ENCODE results near the gene SREBF2. TPM values are rescaled to one million over a fixed set of nuclear protein-coding genes. Genes with fewer than 3 reads are reported as not detected.

Gene SREBF2
- total and polyA plus RNA-seq, 2 of the 13 experiments (the other 11 are each of a cell fraction or from before 2014, with no cell fraction given): 53.8 to 72.6 TPM

GRCh38 chr22:41946629-41947423 lies 113.9 kb downstream of the SREBF2 start, which contains the start of gene CENPM (continued):
- TF ChIP-seq, protein P1, sequence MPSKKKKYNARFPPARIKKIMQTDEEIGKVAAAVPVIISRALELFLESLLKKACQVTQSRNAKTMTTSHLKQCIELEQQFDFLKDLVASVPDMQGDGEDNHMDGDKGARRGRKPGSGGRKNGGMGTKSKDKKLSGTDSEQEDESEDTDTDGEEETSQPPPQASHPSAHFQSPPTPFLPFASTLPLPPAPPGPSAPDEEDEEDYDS (CRISPR knock-in tag; IDR thresholded peaks at IDR 0.05): 0 out of 2 replicates have a peak, but pooled peaks have one; percentile 49
- TF ChIP-seq MNT (IDR thresholded peaks at IDR 0.05) (peak; percentile 76), ATF7 (IDR thresholded peaks at IDR 0.05) (no peak), ATF7 (CRISPR knock-in tag; IDR thresholded peaks at IDR 0.05) (peak; percentile 81), ZNF607 (CRISPR knock-in tag; IDR thresholded peaks at IDR 0.05; ENCODE audit: borderline replicate concordance) (peak; percentile 68), HMG20A (CRISPR knock-in tag; IDR thresholded peaks at IDR 0.05; ENCODE audit: borderline replicate concordance) (no peak)

GRCh38 chr22:41947424-41948080 lies 114.6 kb downstream of the SREBF2 start:
- BruUV-seq (replicated peaks): no TSS peak
- Histone ChIP-seq H3K36me3 (replicated peaks in 1 of 2; ENCODE audit: control insufficient read depth in 1 of 2, insufficient read depth in 2 of 2, low read length in 2 of 2) (peaks cover 2 to 21% of the 10 kb centered on the region in 2 experiments; a peak in 3 of 5 replicates), H3K79me2 (ENCODE audit: insufficient read depth, low read length) (peaks cover 13% of the 10 kb centered on the region), H4K20me1 (ENCODE audit: insufficient read depth, low read length) (no peaks in the 10 kb centered on the region), H3K4me3 (replicated peaks in 1 of 3; ENCODE audit: insufficient read depth in 1 of 3, low read depth in 2 of 3, low read length in 3 of 3) (peak overlapping the region in 2 of 3 experiments; percentile 43 to 79; a peak in 3 of 6 replicates), H3K27ac (ENCODE audit: extremely low read length, insufficient read depth, low read length) (peak overlapping the region; percentile 76), H2AFZ (ENCODE audit: low read length) (peak overlapping the region; percentile 35), H3K9ac (ENCODE audit: insufficient read depth, low read depth, low read length) (peak overlapping the region; percentile 69), H3K4me1 (ENCODE audit: insufficient read depth, low read length) (peaks cover 71% of the 10 kb centered on the region), H3K27me3 (ENCODE audit: control insufficient read depth in 1 of 2, insufficient read depth in 2 of 2, low read length in 2 of 2) (no peaks in the 10 kb centered on the region), H3K9me3 (ENCODE audit: low read length) (no peaks in the 10 kb centered on the region), H3K4me2 (ENCODE audit: low read depth, low read length) (peak overlapping the region; percentile 95)
- DNase-seq (ENCODE audit: low spot score) (no peak), FAIRE-seq (no peak), ATAC-seq (no peak)
- ChIA-PET CTCF (ENCODE audit: low intra/inter-chr PET ratio, low total read pairs) (no interaction called here), POLR2A (interaction anchor here (0.7 to 1.6 kb wide), 8 partner anchors 22 to 327 kb away, joined by 3 to 11 read pairs (median 4); partner anchors contain the start of genes CCDC134, DESI1, NDUFA6 and SNU13)
- intact Hi-C loops (cut with micrococcal nuclease; ENCODE audit: unreplicated experiment) (no loop called here), in situ Hi-C loops (cut with HindIII; ENCODE audit: extremely low pct_ligation_motif_present, low pct_unique_long_range_greater_than_20kb) (no loop called here)
- WGBS (ENCODE audit: low lambda C conversion rate): 82% methylated on average over 21 of the region's 21 CpGs
- TF ChIP-seq CBX1 (IDR thresholded peaks at IDR 0.05; ENCODE audit: low read depth) (no peak), TP53 (CRISPR knock-in tag; conservative IDR thresholded peaks at IDR 0.05) (no peak), ZBTB38 (CRISPR knock-in tag; IDR thresholded peaks at IDR 0.05) (peak; percentile 94; the same call in 1 of the 2 replicates), GLMP (CRISPR knock-in tag; IDR thresholded peaks at IDR 0.05; ENCODE audit: borderline replicate concordance) (0 out of 2 replicates have a peak, but pooled peaks have one; percentile 44), ZNF225 (CRISPR knock-in tag; IDR thresholded peaks at IDR 0.05) (no peak), ZBTB8A (CRISPR knock-in tag; IDR thresholded peaks at IDR 0.05; ENCODE audit: borderline replicate concordance, low read depth) (no peak), NFKB2 (CRISPR knock-in tag; IDR thresholded peaks at IDR 0.05; ENCODE audit: borderline replicate concordance) (no peak), ZBTB33 (CRISPR knock-in tag; IDR thresholded peaks at IDR 0.05) (0 out of 2 replicates have a peak, but pooled peaks have one; percentile 23), NR2F6 (IDR thresholded peaks at IDR 0.05) (no peak), NR2F6 (CRISPR knock-in tag; IDR thresholded peaks at IDR 0.05) (no peak), ZNF790 (CRISPR knock-in tag; IDR thresholded peaks at IDR 0.05; ENCODE audit: borderline replicate concordance) (no peak), ZNF44 (CRISPR knock-in tag; IDR thresholded peaks at IDR 0.05) (peak; percentile 41; the same call in 1 of the 2 replicates)

Measured in HepG2 (cell line).